Aorta (tissue), 5 donors: Measurements from ENCODE around the gene HOOK2. TPM values are rescaled to one million over a fixed set of nuclear protein-coding genes. Genes with fewer than 3 reads are reported as not detected.
A peak's percentile ranks its signal among the peaks of the same experiment; 100 is the strongest.

Experiments used
- ATAC-seq: fragments of 200-7000 bp; cut with Tn5 transposase; one replicate; pipeline ENCODE4 v1.9.1; 2022; ENCODE audit warnings: moderate library complexity; ENCODE audit not compliant: low FRiP score
- DNase-seq, 2 donors: peaks; one replicate each; pipeline ENCODE4 v3.0.0-alpha.2; 2020
- H3K27ac ChIP-seq, 2 donors: one replicate each; pipeline ENCODE4 v1.5.1; 2013; ENCODE audit warnings: low read length in 2 of 2, mild to moderate bottlenecking in 2 of 2, moderate library complexity in 2 of 2, control low read depth in 1 of 2, inconsistent platforms in 1 of 2, low read depth in 1 of 2
- H3K27me3 ChIP-seq, 2 donors: one replicate each; pipeline ENCODE4 v1.6.1; 2013; ENCODE audit warnings: control low read depth in 1 of 2, low read length in 1 of 2, mild to moderate bottlenecking in 1 of 2, moderate library complexity in 1 of 2; ENCODE audit not compliant: insufficient read depth in 2 of 2, control insufficient read depth in 1 of 2
- H3K36me3 ChIP-seq, 2 donors: one replicate each; pipeline ENCODE4 v1.6.1; 2013; ENCODE audit warnings: control low read depth in 1 of 2, low read length in 1 of 2, mild to moderate bottlenecking in 1 of 2; ENCODE audit not compliant: insufficient read depth in 2 of 2, control insufficient read depth in 1 of 2
- H3K4me1 ChIP-seq, 2 donors: one replicate each; pipeline ENCODE4 v1.6.1; 2013; ENCODE audit warnings: low read length in 2 of 2, control low read depth in 1 of 2, mild to moderate bottlenecking in 1 of 2, moderate library complexity in 1 of 2; ENCODE audit not compliant: insufficient read depth in 2 of 2, control insufficient read depth in 1 of 2
- H3K4me3 ChIP-seq, 2 donors: one replicate each; pipeline ENCODE4 v1.5.1; 2013; ENCODE audit warnings: low read length in 2 of 2, control low read depth in 1 of 2, mild to moderate bottlenecking in 1 of 2
- H3K9me3 ChIP-seq: one replicate; pipeline ENCODE4 v1.6.1; 2013; ENCODE audit warnings: mild to moderate bottlenecking, low read length; ENCODE audit not compliant: control insufficient read depth
- WGBS, 2 donors: extraction: QIAGEN DNeasy Blood & Tissue Kit; methylation state at CpG; one replicate each; pipeline ENCODE4 v1.1.7; 2013; 5-methylcytosine and 5-hydroxymethylcytosine counted together
- intact Hi-C, 2 donors: fragments of 100-400 bp; cut with DNase I; formaldehyde crosslinking; loops; one replicate each; pipeline versions ENCODE4 v1.14.2 to v1.15.0; 2022
- polyA plus RNA-seq, 2 donors: library from polyadenylated mRNA; stranded (reverse); fragments of 200-250 nt; gene quantifications; one replicate each; pipeline ENCODE4 v1.2.3, GENCODE V29; 2013
- total RNA-seq, 2 donors: library from RNA; stranded (reverse); fragmentation: NEBNext Ultra II Directional; extraction: Animal tissue kit (Norgen Biotek cat#: 25700); gene quantifications; one replicate each; pipeline ENCODE4 v1.2.1, GENCODE V29; 2021
- donor health status: healthy with polysubstance abuse.
- donor health status: Bipolar disorder and iron deficiency.
- donor health status: DM: no; HTN: no; CAD: no.
- donor health status: DM: no; HTN: no; CAD: no.
- donor health status: DM: yes; HTN: yes; CAD: no.

The HOOK2 gene
- total and polyA plus RNA-seq, 4 donors: 14.4 to 92.5 (median 37.0) TPM

DNA sequence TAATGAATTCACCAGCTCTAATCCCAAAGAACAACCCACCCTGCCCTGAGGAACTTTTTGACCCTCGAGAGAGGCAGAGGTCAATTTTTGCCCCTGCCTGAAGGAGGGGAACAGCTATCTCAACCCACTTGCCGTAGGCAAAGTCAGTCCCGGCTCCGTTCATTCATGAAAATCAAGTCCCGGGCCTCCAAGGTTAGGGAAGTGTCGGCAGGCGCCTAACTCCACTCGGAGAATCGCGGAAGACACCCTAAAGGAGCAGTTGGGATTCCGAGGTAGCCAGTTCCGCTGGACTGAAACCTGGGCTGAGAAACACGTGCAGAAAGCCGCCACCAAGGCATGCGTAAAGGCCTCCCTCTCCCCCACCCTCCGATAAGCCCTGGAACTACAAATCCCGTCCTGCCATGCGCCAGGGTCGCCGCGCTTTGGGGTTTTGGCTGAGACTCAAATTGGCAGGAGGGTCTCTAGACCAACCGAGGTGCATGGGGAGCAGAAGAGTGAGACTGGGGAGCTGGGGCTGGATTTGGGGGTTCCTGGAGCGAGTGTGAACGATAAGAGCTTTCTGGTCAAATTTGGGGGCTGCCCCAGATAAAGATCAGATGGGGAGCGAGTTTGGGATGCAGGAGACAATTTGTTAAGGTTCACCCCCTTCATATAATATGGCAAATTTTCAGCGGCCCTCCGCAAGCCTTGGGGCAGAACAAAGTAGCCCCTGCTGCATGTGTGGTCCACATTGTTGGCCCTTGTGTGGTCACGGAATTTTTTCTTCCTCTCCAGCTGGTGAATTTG lies 51.5 kb downstream of the HOOK2 start, which contains the start of gene TNPO2:
Gene TNPO2, minus strand, starts transcription at position 292 of the 786 bp plus-strand sequence. CDS start 2,955 bp downstream, outside the sequence.
- H3K27me3 ChIP-seq: no peaks in the 10 kb centered on the region
- H3K4me3 ChIP-seq: peak within 1 kb of the TSS; percentile 17 to 64
- ATAC-seq: peak; percentile 47
- WGBS, 2 donors: 3% methylated on average over 28 of the region's 28 CpGs
- peak within 1 kb of the TSS in 1 of 2 donors; percentile 70 for H3K27ac ChIP-seq
- H3K4me1 ChIP-seq: no peaks in the 10 kb centered on the region
- intact Hi-C loops: loop anchor here (2.0 to 5.0 kb wide), 2 partner anchors 43 to 73 kb away; partner anchors contain the start of gene DHPS (in 1 of the 2)
- DNase-seq: peak in 1 of 2 donors; percentile 84
- no peaks in the 10 kb centered on the region for H3K9me3 ChIP-seq
- no peaks in the 10 kb centered on the region for H3K36me3 ChIP-seq

DNA sequence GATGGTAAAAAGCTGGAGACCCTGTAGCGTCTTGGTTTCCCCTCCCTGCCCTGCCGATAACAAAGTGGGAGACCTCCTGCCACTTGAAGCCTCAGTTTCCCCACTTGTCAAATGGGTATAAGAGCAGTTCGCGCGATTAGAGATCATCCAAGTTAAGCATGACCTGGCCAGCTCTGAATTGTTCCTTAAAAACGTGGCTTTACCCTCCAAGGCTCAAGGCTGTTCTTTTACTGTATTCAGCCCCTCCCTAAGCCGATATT lies 52.0 kb downstream of the HOOK2 start:
- H3K27me3 ChIP-seq: no peaks in the 10 kb centered on the region
- H3K9me3 ChIP-seq: no peaks in the 10 kb centered on the region
- peak overlapping the region in 1 of 2 donors; percentile 70 for H3K27ac ChIP-seq
- H3K4me1 ChIP-seq: no peaks in the 10 kb centered on the region
- intact Hi-C loops: loop anchor here (2.0 to 5.0 kb wide), 2 partner anchors 43 to 74 kb away; partner anchors contain the start of gene DHPS (in 1 of the 2)
- WGBS, 2 donors: 1 to 2% methylated on average over 7 of the region's 7 CpGs
- H3K4me3 ChIP-seq: peak overlapping the region; percentile 17 to 64
- H3K36me3 ChIP-seq: peaks cover 0 to 2% of the 10 kb centered on the region in 2 donors
- DNase-seq (no peak), ATAC-seq (no peak)

GRCh38 chr19:12722566-12723380 lies 52.6 kb downstream of the HOOK2 start:
- Histone ChIP-seq H3K4me1 (no peaks in the 10 kb centered on the region), H3K4me3 (peak overlapping the region; percentile 68 to 97), H3K27me3 (no peaks in the 10 kb centered on the region), H3K36me3 (peaks cover 0 to 2% of the 10 kb centered on the region in 2 donors), H3K9me3 (no peaks in the 10 kb centered on the region), H3K27ac (peak overlapping the region; percentile 59 to 70)
- DNase-seq (peak; percentile 98), ATAC-seq (peak; percentile 96)
- intact Hi-C loops: loop anchor here (2.0 to 5.0 kb wide), 2 partner anchors 42 to 75 kb away; partner anchors contain the start of gene DHPS (in 1 of the 2)
- WGBS, 2 donors: 1% methylated on average over 32 of the region's 32 CpGs

DNA sequence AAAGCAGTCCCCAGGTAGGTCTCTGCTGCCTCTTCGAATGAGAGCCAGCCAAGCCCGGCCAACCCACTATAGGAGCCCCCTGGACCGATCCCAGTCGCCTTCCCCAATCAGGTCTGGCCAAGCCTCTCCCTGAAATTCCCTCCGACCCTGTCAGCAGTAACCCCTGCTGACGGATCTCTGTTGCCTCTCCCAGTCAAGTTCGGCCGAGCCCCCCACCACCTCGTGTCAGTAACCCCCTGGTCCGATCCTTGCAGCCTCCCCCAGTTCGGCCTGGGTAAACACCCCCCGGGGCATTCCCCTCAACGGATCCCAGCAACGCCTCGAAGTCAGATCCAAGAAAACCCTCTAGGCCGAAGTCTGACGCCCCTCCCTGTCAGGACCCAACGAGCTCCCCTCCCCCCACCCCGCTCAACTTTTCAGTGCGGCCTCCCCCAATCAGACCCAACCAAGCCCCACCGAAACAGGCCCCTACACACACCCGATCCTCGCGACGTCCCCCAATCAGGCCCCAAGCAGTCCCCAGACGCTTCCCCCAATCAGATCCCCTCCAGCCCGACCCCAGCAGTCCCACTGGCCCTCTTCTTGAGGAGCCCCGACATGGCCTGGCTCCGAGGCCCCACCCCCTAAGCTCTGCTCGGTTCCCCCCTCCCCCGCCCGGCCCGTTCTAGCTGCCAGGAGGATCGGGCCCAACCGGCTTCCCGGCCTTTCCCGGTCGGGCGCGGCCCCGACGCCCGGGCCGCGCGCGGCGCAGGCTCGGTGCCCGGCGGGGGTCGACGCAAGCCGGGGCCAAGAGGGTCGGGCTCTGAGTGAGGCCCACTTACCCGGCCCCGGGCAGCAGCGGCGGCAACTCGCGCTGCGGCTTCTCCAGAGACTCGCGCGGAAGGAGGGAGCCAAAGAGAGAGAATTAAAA lies 53.4 kb downstream of the HOOK2 start:
- H3K4me3 ChIP-seq: peak overlapping the region; percentile 68 to 97
- H3K27me3 ChIP-seq: no peaks in the 10 kb centered on the region
- intact Hi-C loops: loop anchor here (2.0 to 5.0 kb wide), 2 partner anchors 41 to 75 kb away; partner anchors contain the start of gene DHPS (in 1 of the 2)
- no peaks in the 10 kb centered on the region for H3K9me3 ChIP-seq
- WGBS, 2 donors: 1% methylated on average over 57 to 65 of the region's 65 CpGs
- H3K27ac ChIP-seq: peak overlapping the region; percentile 49 to 59
- H3K4me1 ChIP-seq: no peaks in the 10 kb centered on the region
- ATAC-seq (peak; percentile 69), DNase-seq (peak; percentile 82 to 90)
- peaks cover 0 to 3% of the 10 kb centered on the region in 2 donors for H3K36me3 ChIP-seq

GRCh38 chr19:12720851-12721655 lies 54.3 kb downstream of the HOOK2 start:
- DNase-seq (peak in 1 of 2 donors; percentile 78), ATAC-seq (peak; percentile 50)
- peak overlapping the region; percentile 49 to 59 for H3K27ac ChIP-seq
- WGBS, 2 donors: 2 to 4% methylated on average over 55 to 59 of the region's 59 CpGs
- no peaks in the 10 kb centered on the region for H3K4me1 ChIP-seq
- H3K4me3 ChIP-seq: peak overlapping the region; percentile 68 to 97
- intact Hi-C loops: loop anchor here in 1 of 2 donors (5.0 kb wide), 1 partner anchor 76 kb away; no protein-coding TSS in a partner anchor
- no peaks in the 10 kb centered on the region for H3K27me3 ChIP-seq
- peaks cover 0 to 7% of the 10 kb centered on the region in 2 donors for H3K36me3 ChIP-seq
- no peaks in the 10 kb centered on the region for H3K9me3 ChIP-seq

- no peak overlapping the region for H3K27ac ChIP-seq
Measured at GRCh38 chr19:12720296-12720695, 55.1 kb downstream of the HOOK2 start.

DNA sequence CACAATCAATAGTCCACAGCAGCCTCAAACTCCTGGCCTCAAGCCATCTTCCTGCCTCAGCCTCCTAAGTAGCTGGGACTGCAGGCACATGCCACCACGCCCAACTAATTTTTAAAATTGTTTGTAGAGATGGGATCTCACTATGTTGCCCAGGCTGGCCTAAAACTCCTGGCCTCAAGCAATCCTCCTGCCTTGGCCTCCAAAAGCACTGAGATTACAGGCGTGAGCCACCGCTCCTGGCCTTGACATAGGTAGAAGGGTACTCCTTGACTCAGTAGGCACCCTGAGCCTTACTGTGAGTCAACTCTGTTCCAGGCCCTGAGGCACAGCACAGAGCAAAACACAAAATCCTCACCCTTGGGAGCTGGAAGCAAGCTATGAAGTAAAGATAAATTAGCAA lies 59.4 kb downstream of the HOOK2 start:
- Histone ChIP-seq H3K36me3 (peaks cover 0 to 12% of the 10 kb centered on the region in 2 donors), H3K9me3 (no peaks in the 10 kb centered on the region), H3K4me3 (no peak overlapping the region), H3K27ac (no peak overlapping the region), H3K4me1 (no peaks in the 10 kb centered on the region), H3K27me3 (no peaks in the 10 kb centered on the region)
- WGBS, 2 donors: 95% methylated on average over 3 of the region's 3 CpGs
- intact Hi-C loops: no loop called here
- DNase-seq (no peak), ATAC-seq (no peak)

More at GRCh38 chr19:12720296-12720695, 55.1 kb downstream of the HOOK2 start:
- Histone ChIP-seq H3K9me3 (no peaks in the 10 kb centered on the region), H3K36me3 (peaks cover 0 to 7% of the 10 kb centered on the region in 2 donors), H3K27me3 (no peaks in the 10 kb centered on the region), H3K4me3 (no peak overlapping the region), H3K4me1 (no peaks in the 10 kb centered on the region)
- DNase-seq (no peak), ATAC-seq (no peak)
- intact Hi-C loops: loop anchor here in 1 of 2 donors (5.0 kb wide), 1 partner anchor 77 kb away; no protein-coding TSS in a partner anchor
- 78 to 79% methylated on average over 10 of the region's 10 CpGs for WGBS, 2 donors
